ENCODE data around the gene SLIT3. TPM values are rescaled to one million over a fixed set of nuclear protein-coding genes. Genes with fewer than 3 reads are reported as not detected.

SLIT3 gene
- total and polyA plus RNA-seq, 10 of the 15 experiments (the other 5 are each of a cell fraction or from before 2014, with no cell fraction given), result 0.05 TPM; not detected in 9

GRCh38 chr5:169223595-169223953 lies 77.4 kb downstream of the SLIT3 start:
- H3K4me3 ChIP-seq, result no peak overlapping the region
- ChIA-PET CTCF (no interaction called here), SMC1A (ENCODE audit: uncharacterized antibody, unreplicated experiment) (interaction anchor here (0.6 kb wide), 1 partner anchor 299 kb away, joined by 3 read pairs; no protein-coding TSS in a partner anchor), RAD21 (ENCODE audit: unreplicated experiment) (no interaction called here), POLR2A (no interaction called here)
- BruUV-seq (replicated peaks), result no TSS peak
- no peak for FAIRE-seq
- H3K36me3 ChIP-seq (ENCODE audit: control insufficient read depth in 2 of 2, insufficient read depth in 2 of 2, low read length in 1 of 2), result no peaks in the 10 kb centered on the region
- H3K27me3 ChIP-seq (replicated peaks in 1 of 2; ENCODE audit: control insufficient read depth in 2 of 2, insufficient read depth in 2 of 2, low read length in 1 of 2), result 0 out of 4 replicates have a peak, but pooled peaks cover 0 to 3% of the 10 kb centered on the region in 2 experiments
- in situ Hi-C loops (cut with MboI) (no loop called here), intact Hi-C loops (cut with micrococcal nuclease; ENCODE audit: unreplicated experiment) (no loop called here)
- no peaks in the 10 kb centered on the region for H3K79me2 ChIP-seq (ENCODE audit: control insufficient read depth, insufficient read depth, low read length)
- H2AFZ ChIP-seq (ENCODE audit: control insufficient read depth, low read depth, low read length), result no peak overlapping the region
- ATAC-seq, result no peak
- H3K4me1 ChIP-seq (ENCODE audit: control insufficient read depth, insufficient read depth, low read length), result no peaks in the 10 kb centered on the region
- DNase-seq (ENCODE audit: low read depth, low spot score), result no peak
- H3K9me3 ChIP-seq (replicated peaks; ENCODE audit: control insufficient read depth, insufficient read depth, low read length), result no peaks in the 10 kb centered on the region
- H3K4me2 ChIP-seq (ENCODE audit: control insufficient read depth, insufficient read depth), result no peak overlapping the region
- H3K9ac ChIP-seq (ENCODE audit: control insufficient read depth, insufficient read depth, low read length), result no peak overlapping the region
- WGBS (ENCODE audit: insufficient coverage, insufficient replicate concordance, low lambda C conversion rate, missing lambda C conversion rate), result 31% methylated on average over 1 of the region's 1 CpG
- H3K27ac ChIP-seq (ENCODE audit: control insufficient read depth, insufficient read depth), result no peak overlapping the region
- H4K20me1 ChIP-seq (ENCODE audit: control insufficient read depth, insufficient read depth), result no peaks in the 10 kb centered on the region
- TF ChIP-seq, protein P1, sequence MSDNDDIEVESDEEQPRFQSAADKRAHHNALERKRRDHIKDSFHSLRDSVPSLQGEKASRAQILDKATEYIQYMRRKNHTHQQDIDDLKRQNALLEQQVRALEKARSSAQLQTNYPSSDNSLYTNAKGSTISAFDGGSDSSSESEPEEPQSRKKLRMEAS (IDR thresholded peaks at IDR 0.05; ENCODE audit: low read depth, low read length), result no peak
- no peak for TF ChIP-seq FOXM1 (IDR thresholded peaks at IDR 0.05; ENCODE audit: low read depth, low read length)
- no peak for TF ChIP-seq YY1 (IDR thresholded peaks at IDR 0.05; ENCODE audit: low read depth, low read length)
- no peak for TF ChIP-seq SRF (IDR thresholded peaks at IDR 0.05; ENCODE audit: low read depth in 2 of 2, low read length in 2 of 2)
- TF ChIP-seq HDAC6 (IDR thresholded peaks at IDR 0.05; ENCODE audit: unreplicated experiment), result no peak
- TF ChIP-seq NR2C2 (IDR thresholded peaks at IDR 0.05; ENCODE audit: borderline replicate concordance, control insufficient read depth, insufficient read length, low read depth), result no peak
- TF ChIP-seq EGR1 (IDR thresholded peaks at IDR 0.05; ENCODE audit: borderline replicate concordance in 1 of 2, low read depth in 2 of 2, low read length in 2 of 2), result no peak
- TF ChIP-seq NR2C1 (IDR thresholded peaks at IDR 0.05), result no peak
- no peak for TF ChIP-seq BCL3 (IDR thresholded peaks at IDR 0.05; ENCODE audit: borderline replicate concordance, insufficient read depth, low read depth, low read length, poor library complexity, severe bottlenecking)
- TF ChIP-seq NFYA (IDR thresholded peaks at IDR 0.05; ENCODE audit: borderline replicate concordance, low read depth, low read length), result no peak
- no peak for TF ChIP-seq SKIL (IDR thresholded peaks at IDR 0.05; ENCODE audit: low read depth, poor library complexity, severe bottlenecking)
- TF ChIP-seq SUPT20H (IDR thresholded peaks at IDR 0.05; ENCODE audit: borderline replicate concordance, control insufficient read depth, low read depth, low read length), result no peak
- no peak for TF ChIP-seq ZNF687 (IDR thresholded peaks at IDR 0.05)
- no peak for TF ChIP-seq MYC (IDR thresholded peaks at IDR 0.05; ENCODE audit: insufficient read depth, insufficient read length, insufficient replicate concordance, low read length, severe bottlenecking)
